GM12875 (cell line): ENCODE results near the gene BCAS3.

Experiments
- H3K4me3 ChIP-seq: one replicate; pipeline ENCODE4 v1.5.1; 2011; ENCODE audit warnings: low read depth, low read length, control low read depth
- TF ChIP-seq, protein P1 (sequence below): IDR thresholded peaks from 2 replicates; pipeline ENCODE4 v1.5.1; 2011; ENCODE audit warnings: low read depth, mild to moderate bottlenecking, control low read depth, inconsistent platforms, low read length, moderate library complexity, borderline replicate concordance; ENCODE audit not compliant: insufficient read depth

Gene BCAS3

DNA sequence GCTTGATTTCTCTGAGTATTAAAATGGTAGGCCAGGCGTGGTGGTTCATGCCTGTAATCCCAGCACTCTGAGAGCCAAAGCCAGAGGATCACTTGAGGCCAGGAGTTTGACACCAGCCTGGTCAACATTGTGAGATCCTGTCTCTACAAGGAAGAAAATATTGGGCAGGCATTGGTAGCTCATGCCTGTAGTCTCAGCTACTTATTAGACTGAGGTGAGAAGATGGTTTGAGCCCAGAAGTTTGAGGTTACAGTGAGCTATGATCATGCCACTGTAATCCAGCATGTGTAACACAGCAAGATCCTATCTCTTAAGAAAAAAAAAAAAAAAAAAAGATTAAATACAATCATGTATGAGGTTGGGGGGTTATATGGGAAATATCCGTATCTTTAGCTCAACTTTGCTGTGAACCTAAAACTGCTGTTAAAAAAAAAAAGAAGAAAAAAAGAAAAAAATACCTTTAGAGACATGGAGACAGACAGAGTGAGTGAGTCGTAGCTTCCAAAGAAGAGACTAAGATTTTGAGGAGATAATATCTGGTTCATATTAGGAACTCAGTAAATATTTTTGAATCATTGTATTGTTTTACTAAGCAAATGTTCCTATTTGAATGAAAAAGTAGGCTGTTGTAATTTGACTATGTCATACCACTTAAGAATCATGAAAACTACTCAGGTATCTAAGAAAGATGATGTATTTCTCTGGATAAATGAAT lies 396.3 kb downstream of the BCAS3 start:
- no peak overlapping the region for H3K4me3 ChIP-seq
- TF ChIP-seq, protein P1, sequence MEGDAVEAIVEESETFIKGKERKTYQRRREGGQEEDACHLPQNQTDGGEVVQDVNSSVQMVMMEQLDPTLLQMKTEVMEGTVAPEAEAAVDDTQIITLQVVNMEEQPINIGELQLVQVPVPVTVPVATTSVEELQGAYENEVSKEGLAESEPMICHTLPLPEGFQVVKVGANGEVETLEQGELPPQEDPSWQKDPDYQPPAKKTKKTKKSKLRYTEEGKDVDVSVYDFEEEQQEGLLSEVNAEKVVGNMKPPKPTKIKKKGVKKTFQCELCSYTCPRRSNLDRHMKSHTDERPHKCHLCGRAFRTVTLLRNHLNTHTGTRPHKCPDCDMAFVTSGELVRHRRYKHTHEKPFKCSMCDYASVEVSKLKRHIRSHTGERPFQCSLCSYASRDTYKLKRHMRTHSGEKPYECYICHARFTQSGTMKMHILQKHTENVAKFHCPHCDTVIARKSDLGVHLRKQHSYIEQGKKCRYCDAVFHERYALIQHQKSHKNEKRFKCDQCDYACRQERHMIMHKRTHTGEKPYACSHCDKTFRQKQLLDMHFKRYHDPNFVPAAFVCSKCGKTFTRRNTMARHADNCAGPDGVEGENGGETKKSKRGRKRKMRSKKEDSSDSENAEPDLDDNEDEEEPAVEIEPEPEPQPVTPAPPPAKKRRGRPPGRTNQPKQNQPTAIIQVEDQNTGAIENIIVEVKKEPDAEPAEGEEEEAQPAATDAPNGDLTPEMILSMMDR = no peak

DNA sequence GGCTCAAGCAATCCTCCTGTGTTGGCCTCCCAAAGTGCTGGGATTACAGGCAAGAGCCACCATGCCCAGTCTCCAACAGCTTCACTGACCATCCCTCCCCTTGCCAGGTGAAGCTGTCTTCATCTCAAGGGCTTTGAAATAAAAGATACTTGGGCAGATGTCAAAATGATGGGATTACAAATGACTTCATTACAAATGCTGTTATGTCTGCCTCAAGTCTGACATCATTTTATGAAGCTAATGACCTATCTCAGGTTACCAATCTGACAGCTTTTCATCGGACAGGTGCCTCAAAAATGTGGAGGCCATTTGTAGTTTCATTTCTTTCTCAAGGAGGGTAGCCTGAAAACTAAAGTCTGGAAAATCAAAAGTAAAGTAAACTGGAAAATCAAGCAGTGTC lies 398.3 kb downstream of the BCAS3 start:
- TF ChIP-seq, protein P1 = no peak
- H3K4me3 ChIP-seq = no peak overlapping the region

DNA sequence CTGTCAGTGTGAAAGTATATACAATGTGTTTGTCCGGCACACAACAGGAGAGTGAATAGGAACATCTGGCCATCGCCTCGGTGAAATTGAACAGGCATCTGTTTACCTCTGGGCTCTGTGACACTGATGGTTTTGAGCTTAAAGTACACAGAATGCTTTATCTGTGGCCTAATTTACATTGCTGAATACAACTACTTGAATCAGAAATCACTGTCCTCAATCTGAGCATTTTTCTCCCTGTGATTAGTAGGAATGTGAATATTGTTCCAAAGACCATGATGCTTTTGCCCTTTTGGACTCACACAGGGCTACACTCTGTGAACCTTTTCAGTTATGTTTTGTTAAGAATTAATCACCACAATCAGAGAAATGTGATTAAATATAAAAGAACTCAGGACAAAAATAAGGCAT lies 399.0 kb downstream of the BCAS3 start:
- TF ChIP-seq, protein P1 = no peak
- H3K4me3 ChIP-seq = no peak overlapping the region

DNA sequence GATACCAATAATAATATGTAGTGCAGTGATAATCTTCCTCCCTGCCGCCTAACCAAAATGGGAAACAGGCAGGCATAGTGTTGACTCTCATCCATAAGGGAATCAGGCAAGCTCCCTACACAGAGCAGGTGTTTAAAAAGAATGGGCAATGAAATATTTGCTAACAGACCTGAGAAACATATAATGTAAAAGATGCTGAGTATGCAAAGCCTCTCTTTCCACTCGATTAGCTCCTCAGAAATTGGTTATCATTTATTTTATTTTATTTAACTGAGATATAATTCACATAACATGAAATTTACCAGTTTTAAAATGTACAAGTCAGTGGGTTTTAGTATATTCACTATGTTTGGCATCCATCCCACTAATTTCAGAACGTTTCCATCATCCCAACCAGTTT lies 404.3 kb downstream of the BCAS3 start:
- TF ChIP-seq, protein P1 = no peak
- no peak overlapping the region for H3K4me3 ChIP-seq

DNA sequence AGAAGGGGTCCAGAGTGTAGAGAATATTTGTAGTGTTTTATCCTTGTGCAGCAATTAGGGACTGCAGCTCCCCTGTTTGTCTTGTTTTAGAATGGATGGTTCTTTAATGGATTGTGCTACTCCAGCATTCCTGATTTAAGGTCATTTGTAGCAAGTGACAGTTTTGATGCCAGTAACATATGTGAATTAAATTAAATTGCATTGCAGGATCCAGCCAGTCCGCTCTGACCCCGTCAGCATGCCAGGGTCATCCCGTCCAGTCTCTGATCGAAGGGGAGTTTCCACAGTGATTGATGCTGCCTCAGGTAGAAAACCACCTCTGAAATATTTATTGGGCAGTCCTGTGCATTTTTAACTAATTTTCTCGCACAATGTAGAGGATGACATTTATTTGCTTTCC lies 406.6 kb downstream of the BCAS3 start:
- TF ChIP-seq, protein P1 = no peak

DNA sequence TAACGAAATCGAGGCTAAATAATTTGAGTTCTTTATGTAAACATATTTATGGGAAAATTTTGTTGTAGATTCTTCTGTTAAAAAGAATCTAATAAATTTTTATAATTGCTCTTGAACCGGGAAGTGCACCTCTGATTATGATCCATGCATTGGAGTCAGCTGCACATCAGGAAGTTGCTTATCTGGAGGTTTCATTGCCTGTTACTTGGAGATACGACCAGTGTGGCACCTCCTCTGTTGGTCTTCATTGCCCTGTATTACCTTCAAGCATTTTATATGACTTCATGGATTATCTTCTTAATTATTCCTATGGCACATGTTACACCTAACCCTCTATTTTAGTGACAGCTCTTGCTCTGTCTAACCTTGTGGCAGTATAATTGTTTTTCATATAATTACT lies 409.4 kb downstream of the BCAS3 start:
- no peak overlapping the region for H3K4me3 ChIP-seq
- TF ChIP-seq, protein P1 = no peak

More for the DNA sequence above, 406.6 kb downstream of the BCAS3 start:
- H3K4me3 ChIP-seq = no peak overlapping the region

DNA sequence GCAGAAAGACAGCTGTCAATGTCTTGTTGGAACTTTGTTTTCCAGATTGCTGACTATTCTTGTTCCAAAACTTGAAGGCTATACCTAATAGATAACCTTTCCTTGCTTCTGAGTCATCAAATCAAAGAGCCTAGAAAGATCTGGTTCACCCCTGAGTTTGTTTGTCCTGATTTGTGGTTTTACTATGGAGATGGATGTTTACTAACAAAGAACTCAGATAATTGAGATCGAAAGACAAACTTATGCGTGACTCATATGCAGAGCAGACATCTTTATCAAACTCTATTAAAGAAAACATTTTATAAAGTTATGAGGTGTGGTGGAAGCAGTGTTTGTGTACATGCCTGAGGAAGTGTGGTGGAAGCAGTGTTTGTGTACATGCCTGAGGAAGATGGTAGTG lies 410.9 kb downstream of the BCAS3 start:
- TF ChIP-seq, protein P1 = no peak

More for the DNA sequence above, 410.9 kb downstream of the BCAS3 start:
- H3K4me3 ChIP-seq = no peak overlapping the region
